WTC11 (cell line): ENCODE data around the gene MMP24.

ENCODE experiments used
- CTCF ChIP-seq: fragments of 200-600 bp; IDR thresholded peaks from 2 replicates; pipeline ENCODE4 v1.8.0; 2022; ENCODE audit warnings: antibody characterized with exemption
- FOXP4 ChIP-seq: sonication (generic); formaldehyde crosslinking; IDR thresholded peaks from 2 replicates; pipeline ENCODE4 v1.8.0; 2022; ENCODE audit warnings: mild to moderate bottlenecking, missing genetic modification reagents
- JUN ChIP-seq: sonication (generic); formaldehyde crosslinking; IDR thresholded peaks from 2 replicates; pipeline ENCODE4 v1.8.0; 2023; ENCODE audit warnings: mild to moderate bottlenecking, missing genetic modification reagents
- MAX ChIP-seq: sonication (generic); formaldehyde crosslinking; IDR thresholded peaks from 2 replicates; pipeline ENCODE4 v1.8.0; 2022; ENCODE audit warnings: mild to moderate bottlenecking, missing genetic modification reagents
- NFE2L1 ChIP-seq: sonication (generic); formaldehyde crosslinking; IDR thresholded peaks from 2 replicates; pipeline ENCODE4 v1.8.1; 2023; ENCODE audit warnings: missing genetic modification reagents
- STAT6 ChIP-seq: sonication (generic); formaldehyde crosslinking; conservative IDR thresholded peaks from 2 replicates; pipeline ENCODE4 v1.8.1; 2023; ENCODE audit warnings: mild to moderate bottlenecking, low read depth, missing genetic modification reagents, moderate library complexity
- ZNF232 ChIP-seq: sonication (generic); formaldehyde crosslinking; IDR thresholded peaks from 2 replicates; pipeline ENCODE4 v1.8.0; 2022; ENCODE audit warnings: mild to moderate bottlenecking, missing genetic modification reagents

- TF ChIP-seq CTCF = no peak
- no peak for TF ChIP-seq NFE2L1 (CRISPR knock-in tag)
- TF ChIP-seq FOXP4 (CRISPR knock-in tag) = no peak
- no peak for TF ChIP-seq MAX (CRISPR knock-in tag)
- TF ChIP-seq STAT6 (CRISPR knock-in tag) = no peak
- TF ChIP-seq JUN (CRISPR knock-in tag) = no peak
- TF ChIP-seq ZNF232 = no peak
These were observed 79.4 kb downstream of the MMP24 start for GRCh38 chr20:35305682-35306556.
